T1000 (cell line): Measurements from ENCODE around the gene AXDND1.

Experiments
- DNase-seq: peaks from one replicate; lab custom pipeline; 2025; ENCODE audit warnings: mixed read lengths; lab: John Stamatoyannopoulos, UW

The AXDND1 gene

GRCh38 chr1:179575497-179576314 is 209.9 kb downstream of the AXDND1 start, which contains the start of gene NPHS2:
TSS of gene NPHS2 (minus strand) at chr1:179575948. CDS start at chr1:179575864, 84 bp downstream.
- no peak for DNase-seq

GRCh38 chr1:179576509-179576908 is 210.7 kb downstream of the AXDND1 start:
- DNase-seq, result no peak

DNA sequence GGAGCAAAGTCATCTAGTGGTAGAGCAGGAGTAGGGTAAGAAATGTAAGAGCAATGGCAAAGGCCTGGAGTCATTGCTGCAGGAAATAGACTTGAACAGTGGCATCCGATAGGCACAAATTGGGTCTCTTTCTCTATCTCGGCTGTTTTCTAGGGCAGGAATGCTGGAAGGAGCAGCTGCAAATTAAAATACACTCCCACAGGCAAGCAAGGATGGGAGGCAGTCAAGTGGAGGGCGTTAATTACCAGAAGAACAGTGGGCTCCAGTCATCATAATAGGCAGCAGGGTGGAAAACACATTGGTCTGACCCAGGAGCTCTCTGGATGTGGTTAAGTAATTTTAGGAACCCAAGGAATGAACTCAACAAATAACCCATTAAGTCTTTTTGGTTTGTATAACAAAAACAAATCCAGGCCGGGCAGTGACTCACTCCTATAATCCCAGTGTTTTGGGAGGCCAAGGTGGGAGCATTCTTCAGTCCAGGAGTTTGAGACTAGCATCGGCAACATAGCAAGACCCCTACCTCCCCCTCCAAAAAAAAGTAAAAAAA is 218.1 kb downstream of the AXDND1 start:
- DNase-seq, result no peak

DNA sequence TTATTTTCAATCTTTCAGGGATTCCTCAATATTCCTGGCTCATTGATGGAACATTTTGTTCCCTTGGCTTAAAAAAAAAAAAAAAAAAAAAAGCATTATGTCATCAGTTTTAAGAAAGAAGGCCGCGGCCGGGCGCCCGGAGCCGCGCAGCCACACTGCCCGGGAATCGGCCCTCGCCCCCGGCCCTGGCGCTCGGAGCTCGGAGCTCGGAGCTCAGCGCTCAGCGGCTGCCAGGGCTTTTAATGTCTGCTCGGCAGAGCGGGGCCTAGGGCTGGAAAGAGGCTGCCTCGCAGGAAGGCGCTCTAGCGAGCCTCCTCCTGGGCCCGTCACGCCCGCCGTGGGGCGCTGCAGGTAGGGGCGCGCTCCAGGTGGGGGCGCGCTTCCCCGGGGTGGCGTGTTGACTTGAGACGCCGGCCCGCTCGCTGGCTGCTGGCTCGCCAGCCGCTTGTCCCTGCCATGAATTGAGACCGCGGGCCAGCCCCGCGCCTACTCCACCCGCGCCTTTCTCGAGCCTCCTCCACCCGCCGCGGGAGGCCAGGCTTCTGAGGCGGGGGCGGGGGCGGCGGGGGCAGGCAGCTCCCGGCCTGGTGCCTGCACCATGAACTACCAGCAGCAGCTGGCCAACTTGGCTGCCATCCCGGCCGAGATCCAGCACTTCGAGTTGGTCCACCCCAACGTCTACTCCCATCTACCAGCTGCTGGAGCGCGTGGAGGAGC is 220.5 kb downstream of the AXDND1 start:
- no peak for DNase-seq

- DNase-seq, result no peak
Measured at GRCh38 chr1:179587336-179587735, 221.6 kb downstream of the AXDND1 start.

GRCh38 chr1:179588425-179589024 is 222.8 kb downstream of the AXDND1 start:
- no peak for DNase-seq

GRCh38 chr1:179589509-179589908 is 223.7 kb downstream of the AXDND1 start:
- no peak for DNase-seq

GRCh38 chr1:179590671-179591070 is 224.9 kb downstream of the AXDND1 start:
- no peak for DNase-seq

DNA sequence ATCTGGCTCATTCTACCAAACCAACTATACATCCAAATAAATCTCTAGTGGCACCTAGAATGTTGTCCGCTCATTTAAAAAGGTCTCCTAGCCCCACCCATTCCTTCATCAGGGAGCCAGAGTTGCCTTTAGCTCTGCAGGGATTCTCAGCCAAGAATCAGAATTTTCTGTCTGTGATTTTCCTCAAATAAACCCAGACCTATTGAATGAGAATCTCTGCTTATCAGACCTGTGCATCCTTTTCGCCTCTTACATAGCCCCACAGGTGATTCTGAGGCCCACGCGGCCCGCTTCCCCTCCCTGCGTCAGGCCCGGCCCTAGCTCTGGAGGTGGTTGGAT is 225.5 kb downstream of the AXDND1 start:
- no peak for DNase-seq

GRCh38 chr1:179591592-179592580 is 226.1 kb downstream of the AXDND1 start, which contains the start of gene TDRD5:
TSS of gene TDRD5 (plus strand) at chr1:179591832. CDS start at chr1:179592616, 784 bp downstream.
- no peak for DNase-seq

- no peak for DNase-seq
Measured at GRCh38 chr1:179598631-179599030, 232.9 kb downstream of the AXDND1 start.

- DNase-seq, result no peak
Measured at GRCh38 chr1:179599623-179600249, 234.0 kb downstream of the AXDND1 start.

DNA sequence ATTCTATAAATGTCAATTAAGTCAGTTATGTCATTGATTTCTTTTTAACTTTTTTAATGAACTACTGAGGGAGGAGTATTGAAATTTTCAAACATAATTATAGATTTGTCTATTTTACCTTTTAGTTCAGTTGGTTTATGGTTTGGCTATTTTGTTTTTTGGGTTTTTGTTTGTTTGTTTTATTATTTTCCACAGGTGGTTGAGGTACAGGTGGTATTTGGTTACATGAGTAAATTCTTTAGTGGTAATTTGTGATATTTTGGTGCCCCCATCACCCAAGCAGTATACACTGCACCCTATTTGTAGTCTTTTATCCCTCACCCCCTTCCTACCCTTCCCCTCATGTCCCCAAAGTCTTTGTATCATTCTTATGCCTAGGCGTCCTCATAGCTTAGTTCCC is 235.3 kb downstream of the AXDND1 start:
- no peak for DNase-seq
